T-helper 2 cell treated with Interferon-gamma antibody and Interleukin-4, amounts not matched to agents 5 μg/mL and 100 μg/mL, for 36 hours (primary cell): ENCODE data around the gene GOLGA6A.
"Not testable (repeated sequence)": the region's sequence is repeated elsewhere in the genome, so short reads cannot be mapped to it uniquely, and the experiment has no call there.

Source experiments
- DNase-seq: peaks from one replicate; pipeline ENCODE4 v3.0.0; 2021; ENCODE audit warnings: low spot score
- H3K27ac Mint-ChIP-seq: one replicate; pipeline ENCODE4 v1.8.0; 2021; ENCODE audit warnings: mild to moderate bottlenecking, mixed read lengths
- H3K27me3 Mint-ChIP-seq: one replicate; pipeline ENCODE4 v1.8.0; 2021; ENCODE audit warnings: low read depth, mixed read lengths
- H3K36me3 Mint-ChIP-seq: one replicate; pipeline ENCODE4 v1.8.0; 2021; ENCODE audit warnings: low read depth, mixed read lengths
- H3K4me1 Mint-ChIP-seq: one replicate; pipeline ENCODE4 v1.8.0; 2021; ENCODE audit warnings: low read depth, mixed read lengths
- H3K4me3 Mint-ChIP-seq: one replicate; pipeline ENCODE4 v1.8.0; 2022; ENCODE audit warnings: mild to moderate bottlenecking, moderate library complexity, mixed read lengths
- H3K9me3 Mint-ChIP-seq: one replicate; pipeline ENCODE4 v1.8.0; 2021; ENCODE audit warnings: mixed read lengths

GOLGA6A gene

DNA sequence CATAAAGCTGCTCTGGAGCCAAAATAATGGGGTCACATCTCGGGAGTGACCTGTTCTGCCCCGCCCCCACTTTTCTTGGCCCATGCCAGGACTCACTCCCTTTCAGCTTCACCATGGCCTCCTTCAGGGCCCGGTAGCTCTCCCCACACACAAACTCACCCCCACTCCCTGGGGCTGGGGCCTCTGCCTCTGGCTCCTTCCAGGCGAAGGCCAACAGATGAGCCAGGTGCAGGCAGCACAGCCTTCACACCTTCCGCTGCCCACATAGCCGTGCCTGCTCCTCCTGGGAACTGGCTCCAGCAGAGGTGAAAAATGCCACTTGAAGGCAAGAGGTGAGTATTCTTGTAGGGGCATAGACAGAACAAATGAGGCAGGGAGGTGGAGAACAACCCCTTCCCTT, 10.7 kb downstream of the GOLGA6A start:
- H3K27me3 Mint-ChIP-seq, H3K4me3 Mint-ChIP-seq, H3K9me3 Mint-ChIP-seq, H3K4me1 Mint-ChIP-seq, DNase-seq, H3K27ac Mint-ChIP-seq, H3K36me3 Mint-ChIP-seq: not testable (repeated sequence)

DNA sequence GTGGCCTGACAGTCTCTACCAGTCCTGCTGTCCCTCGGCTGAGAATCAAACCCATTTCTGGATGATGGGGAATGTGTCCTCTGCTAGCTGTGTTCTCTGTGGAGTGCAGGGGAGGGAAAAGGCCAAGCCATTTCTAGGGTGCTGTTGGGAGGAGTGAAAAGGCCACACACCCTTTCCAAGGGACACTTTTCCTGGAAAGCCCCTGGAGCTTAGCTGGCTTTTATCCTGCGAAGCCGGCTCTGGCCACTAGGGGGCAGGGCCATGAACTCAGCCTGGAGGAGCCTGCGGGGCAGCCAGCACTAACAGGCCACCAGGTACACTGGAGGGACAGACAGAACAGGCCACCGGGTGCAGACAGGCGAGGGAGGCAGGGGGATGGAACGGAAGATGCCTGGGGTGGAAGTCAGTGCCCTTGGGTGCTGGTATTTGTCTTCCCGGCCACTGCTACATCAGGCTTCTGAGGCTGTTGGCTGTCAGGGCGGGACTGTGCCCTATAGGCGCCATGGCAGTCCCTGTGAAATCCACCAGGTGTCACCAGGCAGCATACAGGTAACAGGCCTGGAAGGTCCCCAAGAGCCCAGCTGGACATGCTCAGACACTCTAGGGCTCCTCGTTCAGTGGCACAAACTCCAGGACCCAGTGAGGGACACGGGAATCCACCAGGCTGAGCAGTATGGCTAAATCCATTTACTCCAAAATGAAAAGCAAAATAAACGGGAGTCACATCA, 16.5 kb downstream of the GOLGA6A start:
- H3K36me3 Mint-ChIP-seq, H3K27me3 Mint-ChIP-seq, H3K27ac Mint-ChIP-seq, H3K4me1 Mint-ChIP-seq, H3K9me3 Mint-ChIP-seq, H3K4me3 Mint-ChIP-seq: not testable (repeated sequence)
- peak; percentile 32 for DNase-seq

DNA sequence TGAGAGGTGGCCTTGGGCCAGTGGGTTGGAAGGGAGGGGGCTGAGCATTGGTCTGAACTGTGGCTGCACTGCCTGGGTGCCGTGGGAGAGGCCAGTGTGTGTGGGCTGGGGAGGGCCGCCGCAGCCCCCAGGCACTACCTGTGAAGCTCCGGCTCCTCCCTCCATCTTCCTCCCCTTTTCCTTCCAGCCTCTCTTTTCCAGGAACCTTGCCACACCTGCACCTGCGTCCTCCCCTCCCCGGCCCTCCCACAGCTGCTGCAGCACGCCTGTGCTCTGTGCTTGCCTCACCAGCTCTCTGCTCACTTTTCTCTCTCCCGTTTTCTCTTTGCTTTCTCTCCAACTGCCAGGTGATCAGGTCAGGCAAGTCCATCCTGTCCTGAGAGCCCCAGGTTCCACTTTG, 17.5 kb downstream of the GOLGA6A start:
- not testable (repeated sequence) for H3K27ac Mint-ChIP-seq, H3K27me3 Mint-ChIP-seq, H3K9me3 Mint-ChIP-seq, H3K36me3 Mint-ChIP-seq, H3K4me1 Mint-ChIP-seq, DNase-seq, H3K4me3 Mint-ChIP-seq

DNA sequence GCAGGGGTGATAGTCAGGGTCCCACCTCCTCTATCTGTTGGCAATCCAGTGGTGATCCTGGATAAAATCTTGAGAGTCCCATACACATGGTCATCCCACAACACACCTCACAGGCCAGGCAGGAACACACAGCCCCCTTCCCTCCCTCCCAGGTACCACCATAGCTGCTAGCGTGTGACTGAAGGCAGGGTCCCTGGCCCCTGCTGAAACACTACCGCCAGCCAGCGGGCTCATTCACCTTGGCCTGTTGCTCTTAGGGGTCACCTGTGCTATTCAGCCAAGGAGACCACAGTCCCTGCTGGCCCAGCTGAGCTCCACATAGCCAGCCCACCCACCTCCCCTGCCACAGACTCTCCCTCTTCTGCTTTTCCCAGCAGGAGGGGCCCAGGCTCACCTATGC, 18.2 kb downstream of the GOLGA6A start:
- not testable (repeated sequence) for H3K27me3 Mint-ChIP-seq, H3K36me3 Mint-ChIP-seq, DNase-seq, H3K4me1 Mint-ChIP-seq, H3K9me3 Mint-ChIP-seq, H3K4me3 Mint-ChIP-seq, H3K27ac Mint-ChIP-seq

DNA sequence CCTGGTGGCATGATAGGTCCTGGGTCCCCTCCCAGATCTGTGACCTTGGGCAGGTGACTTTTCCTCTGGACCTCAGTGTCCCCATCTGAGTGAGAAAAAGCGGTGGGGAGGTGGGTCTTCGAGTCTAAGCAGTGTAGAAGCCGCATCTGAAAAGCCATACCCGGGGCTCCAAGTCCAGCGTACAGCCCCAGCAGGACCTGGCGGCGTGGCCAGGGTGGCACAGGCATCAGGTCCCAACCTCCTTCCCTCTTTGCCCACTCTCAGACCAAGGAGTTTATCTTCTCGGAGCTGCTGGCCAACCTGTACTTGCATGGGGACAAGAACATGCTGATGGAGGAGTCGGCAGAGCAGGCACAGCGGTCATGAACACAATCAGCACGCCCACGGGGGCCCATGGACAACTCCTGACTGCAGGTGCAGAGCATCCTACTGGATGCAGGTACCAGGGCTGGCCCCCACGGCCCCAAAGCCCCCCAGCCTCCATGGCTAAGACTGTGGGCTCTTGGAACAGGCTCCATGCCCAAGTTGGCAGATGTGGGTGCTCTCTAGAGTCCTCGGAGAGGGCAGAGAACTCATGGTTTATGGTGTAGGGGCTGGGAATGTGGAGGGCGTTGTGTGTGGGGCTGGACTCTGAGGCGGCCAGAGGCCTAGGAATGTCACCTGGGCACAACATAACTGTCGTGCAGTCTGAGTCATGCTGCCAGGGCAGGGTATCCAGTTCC, 18.8 kb downstream of the GOLGA6A start:
- not testable (repeated sequence) for H3K4me3 Mint-ChIP-seq, H3K27ac Mint-ChIP-seq, H3K27me3 Mint-ChIP-seq, H3K36me3 Mint-ChIP-seq, H3K4me1 Mint-ChIP-seq, DNase-seq, H3K9me3 Mint-ChIP-seq

DNA sequence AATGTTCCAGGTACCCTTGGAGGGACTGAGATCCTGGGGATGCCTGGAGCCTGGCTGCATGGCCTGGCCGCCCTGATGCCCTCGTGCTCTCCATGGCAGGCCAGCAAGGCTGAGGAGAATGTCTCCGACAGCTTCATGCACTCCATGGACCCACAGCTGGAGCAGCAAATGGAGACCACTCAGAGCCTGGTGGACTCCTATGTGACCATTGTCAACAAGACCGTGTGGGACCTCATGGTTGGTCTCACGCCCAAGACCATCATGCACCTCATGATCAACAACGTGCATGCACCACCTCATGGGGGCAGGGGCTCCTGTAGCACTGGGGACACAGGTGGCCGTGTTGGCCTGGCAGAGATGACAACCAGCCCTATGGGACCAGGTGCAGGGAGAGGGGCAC, 19.7 kb downstream of the GOLGA6A start:
- no peak overlapping the region for H3K27ac Mint-ChIP-seq
- H3K36me3 Mint-ChIP-seq: no peaks in the 10 kb centered on the region
- H3K4me1 Mint-ChIP-seq: peaks cover 9% of the 10 kb centered on the region
- no peak overlapping the region for H3K4me3 Mint-ChIP-seq
- no peaks in the 10 kb centered on the region for H3K27me3 Mint-ChIP-seq
- no peak for DNase-seq
- no peaks in the 10 kb centered on the region for H3K9me3 Mint-ChIP-seq

DNA sequence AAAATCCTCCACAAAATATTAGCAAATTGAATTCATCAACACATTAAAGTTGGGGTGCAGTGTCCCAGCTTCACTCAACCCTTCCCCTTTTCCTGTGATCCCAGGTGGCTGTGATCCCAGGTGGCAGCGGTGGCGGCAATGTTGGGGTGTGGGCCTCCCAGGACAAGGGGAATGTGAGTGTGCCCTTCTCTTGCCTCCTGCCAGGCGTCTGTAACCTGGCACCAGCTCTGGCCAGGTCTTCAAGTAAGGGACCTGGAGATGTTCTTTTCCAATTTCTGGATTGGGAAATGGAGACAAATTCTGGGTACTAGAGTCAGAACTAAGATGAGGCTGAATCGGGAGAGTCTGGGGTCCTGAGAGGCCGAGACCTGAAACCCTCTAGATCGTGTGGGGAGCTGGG, 20.1 kb downstream of the GOLGA6A start:
- Mint-ChIP-seq H3K27ac (no peak overlapping the region), H3K4me1 (peaks cover 9% of the 10 kb centered on the region), H3K27me3 (no peaks in the 10 kb centered on the region), H3K36me3 (no peaks in the 10 kb centered on the region), H3K4me3 (no peak overlapping the region), H3K9me3 (no peaks in the 10 kb centered on the region)
- DNase-seq: no peak

DNA sequence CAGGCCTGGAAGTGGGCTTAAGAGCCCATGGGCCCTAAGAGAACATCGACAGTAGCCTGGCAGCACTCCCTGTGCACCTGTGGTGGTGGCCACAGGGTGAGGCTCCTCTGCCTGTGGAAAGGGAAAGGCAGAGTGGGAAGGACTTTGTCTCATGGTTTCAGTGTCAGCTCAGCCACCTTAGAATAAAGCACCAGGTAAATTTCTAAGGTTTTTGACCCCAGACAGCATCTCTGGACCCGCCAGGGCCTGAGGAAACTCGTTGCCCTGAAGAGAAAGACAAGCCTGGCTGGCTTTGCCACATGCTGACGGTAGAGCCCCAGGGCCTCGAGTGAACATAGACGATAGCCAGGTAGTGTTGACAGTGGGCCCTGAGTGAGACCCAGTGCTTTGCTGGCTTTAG, 22.1 kb downstream of the GOLGA6A start:
- Mint-ChIP-seq H3K9me3 (no peaks in the 10 kb centered on the region), H3K4me3 (no peak overlapping the region), H3K4me1 (peaks cover 9% of the 10 kb centered on the region), H3K27ac (no peak overlapping the region), H3K36me3 (no peaks in the 10 kb centered on the region), H3K27me3 (no peaks in the 10 kb centered on the region)
- no peak for DNase-seq

DNA sequence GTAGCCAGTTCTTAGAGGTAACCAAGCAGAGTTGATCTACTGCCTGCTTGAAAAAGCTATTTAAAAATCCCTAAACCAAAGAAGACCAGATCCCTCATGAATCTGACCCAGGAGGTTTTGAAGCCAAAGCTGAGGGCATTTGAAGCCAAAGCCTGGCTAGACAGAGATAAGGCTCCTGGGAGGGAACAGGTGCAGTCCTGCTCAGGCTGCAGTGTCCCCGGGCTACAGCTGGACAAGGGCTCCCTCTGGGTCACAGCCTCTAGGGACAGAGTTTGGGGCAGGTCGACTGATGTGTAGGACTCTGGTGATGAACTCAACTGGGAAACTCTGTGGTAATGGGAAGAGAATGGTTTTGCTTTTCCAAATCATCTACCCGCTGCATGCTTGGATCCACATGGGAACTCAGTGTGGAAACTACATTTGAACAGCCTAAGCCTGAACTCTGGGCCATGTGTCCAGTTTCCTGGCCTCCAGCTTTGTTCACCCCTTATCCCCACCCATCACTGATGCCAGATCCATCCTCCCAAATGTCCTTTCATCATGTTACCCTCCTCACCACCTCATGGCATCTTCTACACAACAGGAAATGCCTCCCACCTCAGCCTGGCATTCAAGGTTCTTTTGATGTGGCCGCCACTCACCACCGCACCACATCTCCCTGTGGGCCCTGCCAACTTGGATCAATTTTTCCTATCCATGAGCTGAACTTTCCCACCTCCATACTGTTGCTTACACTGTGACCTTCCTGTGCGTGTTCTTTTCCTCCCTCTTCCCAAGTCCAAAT, 23.1 kb downstream of the GOLGA6A start:
- H3K27me3 Mint-ChIP-seq, H3K9me3 Mint-ChIP-seq, DNase-seq, H3K36me3 Mint-ChIP-seq, H3K27ac Mint-ChIP-seq, H3K4me3 Mint-ChIP-seq: not testable (repeated sequence)
- H3K4me1 Mint-ChIP-seq: peaks cover 14% of the 10 kb centered on the region

DNA sequence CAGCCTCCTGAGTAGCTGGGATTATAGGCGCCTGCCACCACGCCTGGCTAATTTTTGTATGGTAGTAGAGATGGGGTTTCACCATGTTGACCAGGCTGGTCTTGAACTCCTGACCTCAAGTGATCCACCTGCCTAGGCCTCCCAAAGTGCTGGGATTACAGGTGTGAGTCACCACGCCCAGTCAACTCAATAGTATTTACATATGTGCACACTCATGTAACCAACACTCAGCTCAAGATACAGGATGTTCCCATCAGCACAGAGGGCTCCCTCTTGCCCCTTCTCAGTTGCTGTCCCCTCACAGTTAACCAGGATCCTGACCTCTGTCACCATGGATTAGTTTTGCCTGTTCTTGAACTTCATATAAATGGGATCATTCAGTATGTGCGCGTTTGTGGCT, 26.0 kb downstream of the GOLGA6A start:
- H3K4me3 Mint-ChIP-seq, H3K9me3 Mint-ChIP-seq, H3K36me3 Mint-ChIP-seq, H3K27me3 Mint-ChIP-seq, DNase-seq, H3K27ac Mint-ChIP-seq: not testable (repeated sequence)
- peaks cover 17% of the 10 kb centered on the region for H3K4me1 Mint-ChIP-seq

DNA sequence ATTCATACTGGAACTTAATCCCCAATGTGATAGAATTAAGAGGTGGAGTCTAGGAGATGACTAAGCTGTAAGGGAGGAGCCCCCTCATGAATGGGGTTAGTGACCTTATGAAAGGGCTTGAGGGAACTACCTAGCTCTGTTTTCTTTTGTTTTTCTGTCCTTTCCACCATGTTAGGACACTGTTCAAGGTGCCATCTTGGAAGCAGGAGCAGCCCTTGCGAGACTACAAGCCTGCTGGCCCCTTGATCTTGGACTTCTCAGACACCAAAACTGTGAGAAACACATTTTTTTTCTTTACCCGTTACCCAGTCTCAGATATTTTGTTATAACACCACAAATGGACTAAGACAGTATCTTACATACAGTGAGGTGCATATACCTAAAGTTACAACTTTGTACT, 26.5 kb downstream of the GOLGA6A start:
- Mint-ChIP-seq H3K36me3 (no peaks in the 10 kb centered on the region), H3K27me3 (no peaks in the 10 kb centered on the region), H3K9me3 (no peaks in the 10 kb centered on the region)

DNA sequence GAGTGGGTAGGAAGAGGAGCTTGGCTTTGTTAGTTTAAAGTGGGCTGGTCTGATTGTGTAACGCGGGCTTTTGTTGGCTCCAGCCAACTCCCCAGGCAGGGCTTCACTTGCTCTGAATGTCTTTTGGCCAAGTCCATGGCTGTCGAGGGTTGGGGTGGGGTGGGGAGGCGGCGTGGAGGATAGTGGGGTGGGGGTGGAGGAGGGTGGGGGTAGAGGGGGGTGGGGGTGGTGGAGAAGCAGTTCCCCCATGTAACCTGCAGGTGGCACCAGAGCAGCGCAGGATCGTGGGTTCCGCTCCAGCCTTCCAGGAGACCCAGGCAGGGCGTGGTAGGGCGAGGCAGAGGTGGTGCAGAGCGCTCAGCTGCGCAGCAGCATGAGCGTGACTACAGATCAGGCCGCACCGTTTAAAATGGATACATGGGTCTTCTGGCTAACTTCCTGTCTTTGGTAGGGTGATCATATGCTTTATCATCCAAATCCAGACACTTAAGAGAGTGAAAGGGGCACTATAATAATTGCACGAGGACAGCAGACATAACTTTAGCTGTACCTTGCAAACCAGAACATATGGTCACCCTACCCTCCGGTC, 28.3 kb downstream of the GOLGA6A start:
- Mint-ChIP-seq H3K4me1 (peaks cover 8% of the 10 kb centered on the region), H3K9me3 (no peaks in the 10 kb centered on the region), H3K4me3 (peak overlapping the region; percentile 19), H3K27ac (no peak overlapping the region), H3K27me3 (no peaks in the 10 kb centered on the region), H3K36me3 (no peaks in the 10 kb centered on the region)
- DNase-seq: peak; percentile 53

More for the DNA sequence above, 26.5 kb downstream of the GOLGA6A start:
- Mint-ChIP-seq H3K4me3 (no peak overlapping the region), H3K4me1 (peaks cover 17% of the 10 kb centered on the region), H3K27ac (no peak overlapping the region)
- no peak for DNase-seq

DNA sequence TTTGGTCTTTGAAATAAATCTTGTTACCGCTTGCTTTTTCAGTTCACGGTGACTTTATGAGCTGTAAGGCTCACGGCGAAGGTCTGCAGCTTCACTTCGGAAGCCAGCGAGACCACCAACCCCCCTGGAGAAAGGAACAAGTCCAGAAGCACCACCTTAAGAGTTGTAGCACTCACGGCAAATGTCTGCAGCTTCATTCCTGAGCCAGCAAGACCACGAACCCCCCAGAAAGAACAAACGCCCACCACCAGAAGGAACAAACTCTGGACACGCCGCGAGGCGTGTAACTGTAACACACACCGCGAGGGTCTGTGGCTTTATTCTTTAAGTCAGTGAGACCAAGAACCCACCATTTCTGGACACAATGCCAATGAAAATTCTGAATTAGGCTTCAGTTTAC, 28.8 kb downstream of the GOLGA6A start:
- DNase-seq: no peak
- Mint-ChIP-seq H3K4me3 (no peak overlapping the region), H3K27ac (no peak overlapping the region), H3K4me1 (peaks cover 8% of the 10 kb centered on the region), H3K9me3 (no peaks in the 10 kb centered on the region), H3K36me3 (no peaks in the 10 kb centered on the region), H3K27me3 (no peaks in the 10 kb centered on the region)
